ENCODE data around the gene MARS1. TPM values are rescaled to one million over a fixed set of nuclear protein-coding genes. Genes with fewer than 3 reads are reported as not detected.

Gene MARS1
- total RNA-seq, 4 donors from 2014 or later = 54.2 to 94.6 (median 69.6) TPM

- Histone ChIP-seq H3K27ac (no peak overlapping the region), H3K4me1 (no peaks in the 10 kb centered on the region), H3K36me3 (peaks cover 20 to 98% (median 65%) of the 10 kb centered on the region in 3 donors), H3K27me3 (no peaks in the 10 kb centered on the region), H3K4me3 (no peak overlapping the region), H3K9me3 (no peaks in the 10 kb centered on the region)
- DNase-seq = no peak
- intact Hi-C loops (cut with DNase I) = no loop called here
- TF ChIP-seq CTCF (IDR thresholded peaks at IDR 0.05) (no peak), POLR2A (IDR thresholded peaks at IDR 0.05) (no peak)
- 90 to 92% methylated on average over 4 to 8 of the region's 8 CpGs for WGBS, 2 donors
These were observed 45.2 kb downstream of the MARS1 start for GRCh38 chr12:57533108-57533507.

GRCh38 chr12:57534250-57534649 is 46.4 kb downstream of the MARS1 start:
- 89 to 91% methylated on average over 2 to 5 of the region's 5 CpGs for WGBS, 2 donors
- Histone ChIP-seq H3K4me1 (no peaks in the 10 kb centered on the region), H3K27me3 (no peaks in the 10 kb centered on the region), H3K27ac (no peak overlapping the region), H3K36me3 (peaks cover 16 to 98% (median 65%) of the 10 kb centered on the region in 3 donors), H3K9me3 (no peaks in the 10 kb centered on the region), H3K4me3 (no peak overlapping the region)
- intact Hi-C loops (cut with DNase I) = no loop called here
- no peak for TF ChIP-seq POLR2A (IDR thresholded peaks at IDR 0.05)
- TF ChIP-seq CTCF (IDR thresholded peaks at IDR 0.05) = no peak
- no peak for DNase-seq

GRCh38 chr12:57534991-57535543 is 47.2 kb downstream of the MARS1 start:
- WGBS, 2 donors = 90 to 98% methylated on average over 3 of the region's 3 CpGs
- H3K36me3 ChIP-seq = peaks cover 16 to 98% (median 67%) of the 10 kb centered on the region in 3 donors
- H3K27me3 ChIP-seq = no peaks in the 10 kb centered on the region
- no peak overlapping the region for H3K27ac ChIP-seq
- H3K9me3 ChIP-seq = no peaks in the 10 kb centered on the region
- intact Hi-C loops (cut with DNase I) = no loop called here
- no peak overlapping the region for H3K4me3 ChIP-seq
- H3K4me1 ChIP-seq = no peaks in the 10 kb centered on the region
- DNase-seq = no peak
- TF ChIP-seq CTCF (IDR thresholded peaks at IDR 0.05) = no peak

GRCh38 chr12:57535764-57536596 is 48.1 kb downstream of the MARS1 start:
- Histone ChIP-seq H3K27ac (no peak overlapping the region), H3K9me3 (no peaks in the 10 kb centered on the region), H3K4me1 (peaks cover 0 to under 1% (median 0%) of the 10 kb centered on the region in 3 donors), H3K4me3 (no peak overlapping the region), H3K36me3 (peaks cover 16 to 96% (median 60%) of the 10 kb centered on the region in 3 donors), H3K27me3 (no peaks in the 10 kb centered on the region)
- 67 to 80% methylated on average over 4 to 5 of the region's 6 CpGs for WGBS, 2 donors
- DNase-seq = no peak
- intact Hi-C loops (cut with DNase I) = no loop called here
- TF ChIP-seq CTCF (IDR thresholded peaks at IDR 0.05) = no peak

- Histone ChIP-seq H3K36me3 (peaks cover 16 to 96% (median 54%) of the 10 kb centered on the region in 3 donors), H3K27ac (no peak overlapping the region)
- intact Hi-C loops (cut with DNase I) = no loop called here
These were observed 48.7 kb downstream of the MARS1 start for GRCh38 chr12:57536597-57536942.

More at GRCh38 chr12:57536597-57536942, 48.7 kb downstream of the MARS1 start:
- WGBS, 2 donors = 83 to 100% methylated on average over 1 of the region's 1 CpG
- H3K4me3 ChIP-seq = no peak overlapping the region
- no peaks in the 10 kb centered on the region for H3K27me3 ChIP-seq
- peaks cover 0 to 7% (median 0%) of the 10 kb centered on the region in 3 donors for H3K4me1 ChIP-seq
- no peak for DNase-seq
- TF ChIP-seq POLR2A (IDR thresholded peaks at IDR 0.05) = no peak
- no peak for TF ChIP-seq CTCF (IDR thresholded peaks at IDR 0.05)
- no peaks in the 10 kb centered on the region for H3K9me3 ChIP-seq

Data from esophagus squamous epithelium (tissue), 5 donors.